ENCODE data around the gene PSMA3.

PSMA3 gene

GRCh38 chr14:58297762-58298476 lies 53.3 kb downstream of the PSMA3 start (continued):
- TF ChIP-seq KLF9 (tag by site-specific recombination; IDR thresholded peaks at IDR 0.05; ENCODE audit: low read depth) (peak; percentile 76), ZSCAN5A (tag by site-specific recombination; IDR thresholded peaks at IDR 0.05) (no peak), ZNF140 (tag by site-specific recombination; IDR thresholded peaks at IDR 0.05) (no peak), ZNF510 (tag by site-specific recombination; IDR thresholded peaks at IDR 0.05; ENCODE audit: insufficient replicate concordance) (no peak), ZNF146 (tag by site-specific recombination; IDR thresholded peaks at IDR 0.05) (no peak), OVOL3 (tag by site-specific recombination; IDR thresholded peaks at IDR 0.05) (no peak), ZNF704 (tag by site-specific recombination; IDR thresholded peaks at IDR 0.05) (no peak), ZNF501 (tag by site-specific recombination; IDR thresholded peaks at IDR 0.05) (peak; percentile 60), ZNF837 (tag by site-specific recombination; IDR thresholded peaks at IDR 0.05) (no peak), ZBTB8A (tag by site-specific recombination; IDR thresholded peaks at IDR 0.05) (no peak), ZNF580 (tag by site-specific recombination; IDR thresholded peaks at IDR 0.05) (no peak; the same call in 1 of the 2 replicates), ZNF19 (tag by site-specific recombination; IDR thresholded peaks at IDR 0.05; ENCODE audit: low read depth) (no peak), HIC1 (tag by site-specific recombination; IDR thresholded peaks at IDR 0.05) (no peak), ZNF623 (tag by site-specific recombination; IDR thresholded peaks at IDR 0.05) (no peak), ATF2 (tag by site-specific recombination; IDR thresholded peaks at IDR 0.05; ENCODE audit: low read depth) (peak; percentile 76; the same call in 1 of the 2 replicates), ZNF10 (tag by site-specific recombination; IDR thresholded peaks at IDR 0.05) (no peak), ZNF302 (tag by site-specific recombination; IDR thresholded peaks at IDR 0.05; ENCODE audit: low read depth) (no peak), ZNF366 (tag by site-specific recombination; conservative IDR thresholded peaks at IDR 0.05) (peak; percentile 1), ZNF670 (tag by site-specific recombination; IDR thresholded peaks at IDR 0.05; ENCODE audit: low read depth) (no peak), ZBTB1 (tag by site-specific recombination; IDR thresholded peaks at IDR 0.05) (no peak), ZNF175 (tag by site-specific recombination; IDR thresholded peaks at IDR 0.05) (no peak), ZNF391 (tag by site-specific recombination; IDR thresholded peaks at IDR 0.05; ENCODE audit: borderline replicate concordance, low read depth) (0 out of 2 replicates have a peak, but pooled peaks have one; percentile 25), ZBTB20 (tag by site-specific recombination; IDR thresholded peaks at IDR 0.05) (peak; percentile 35; the same call in 1 of the 2 replicates), OSR2 (tag by site-specific recombination; IDR thresholded peaks at IDR 0.05) (no peak), ZNF184 (tag by site-specific recombination; IDR thresholded peaks at IDR 0.05) (no peak), KLF7 (tag by site-specific recombination; IDR thresholded peaks at IDR 0.05; ENCODE audit: borderline replicate concordance) (0 out of 2 replicates have a peak, but pooled peaks have one; percentile 18), ZNF394 (tag by site-specific recombination; IDR thresholded peaks at IDR 0.05; ENCODE audit: borderline replicate concordance) (0 out of 2 replicates have a peak, but pooled peaks have one; percentile 37), ZNF239 (tag by site-specific recombination; IDR thresholded peaks at IDR 0.05) (no peak), ZNF549 (tag by site-specific recombination; IDR thresholded peaks at IDR 0.05) (no peak), ZNF660 (tag by site-specific recombination; IDR thresholded peaks at IDR 0.05) (peak; percentile 37; the same call in 1 of the 2 replicates), ZXDB (tag by site-specific recombination; IDR thresholded peaks at IDR 0.05) (peak; percentile 97), ZNF76 (tag by site-specific recombination; IDR thresholded peaks at IDR 0.05; ENCODE audit: borderline replicate concordance, low read depth) (peak; percentile 67; the same call in 1 of the 2 replicates), ZSCAN30 (tag by site-specific recombination; IDR thresholded peaks at IDR 0.05) (peak; percentile 81), MZF1 (tag by site-specific recombination; IDR thresholded peaks at IDR 0.05; ENCODE audit: borderline replicate concordance) (0 out of 2 replicates have a peak, but pooled peaks have one; percentile 47), MYNN (tag by site-specific recombination; IDR thresholded peaks at IDR 0.05; ENCODE audit: borderline replicate concordance) (no peak)

All from HEK293 (cell line).